NK-92 (cell line): ENCODE results near the gene MKRN2OS.

Experiments used
- DNase-seq: peaks from one replicate; lab custom pipeline; 2025; ENCODE audit not compliant: unreplicated experiment; lab: John Stamatoyannopoulos, UW

MKRN2OS gene

DNA sequence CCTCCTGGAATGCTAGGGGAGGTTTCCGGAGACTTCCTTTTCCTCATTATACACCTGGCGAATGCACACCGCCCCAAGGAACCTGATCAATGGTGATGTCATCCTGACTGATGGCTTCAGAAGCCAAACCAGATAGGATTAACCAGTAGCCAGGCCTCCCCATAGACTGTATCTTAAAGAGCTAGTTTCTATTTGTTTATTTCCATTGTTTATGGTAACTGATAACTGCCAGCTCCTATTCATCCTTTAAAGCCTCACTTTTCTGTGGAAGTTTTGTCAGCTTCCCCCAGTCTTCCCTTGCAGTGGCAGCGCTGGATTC lies at the start of gene MKRN2OS:
Gene MKRN2OS, minus strand, starts transcription at position 27 of the 319 bp plus-strand sequence. CDS start 35 bp downstream, outside the sequence.
- DNase-seq: no peak

DNA sequence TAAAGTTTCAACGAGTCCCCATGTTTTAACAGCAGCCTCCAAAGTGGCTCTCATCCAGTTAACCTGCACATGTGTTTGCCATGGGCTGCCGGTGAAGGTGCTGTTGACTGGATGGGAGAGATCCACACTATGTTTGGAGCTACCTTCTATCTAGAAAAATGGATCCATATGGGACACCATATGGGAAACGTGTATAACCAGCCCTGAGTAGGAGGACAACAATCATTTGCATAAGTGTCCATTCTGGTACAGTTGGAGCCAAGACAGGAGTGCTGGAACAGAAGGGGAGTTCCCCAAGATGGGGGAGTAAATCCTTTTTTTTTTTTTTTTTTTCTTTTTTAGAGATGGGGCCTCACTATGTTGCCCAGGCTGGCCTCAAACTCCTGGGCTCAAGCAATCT lies 48.2 kb upstream of the MKRN2OS start:
- DNase-seq: no peak

- DNase-seq: no peak
Measured at GRCh38 chr3:12591997-12592715, 46.9 kb upstream of the MKRN2OS start.

- no peak for DNase-seq
Measured at GRCh38 chr3:12591456-12591855, 46.2 kb upstream of the MKRN2OS start.

DNA sequence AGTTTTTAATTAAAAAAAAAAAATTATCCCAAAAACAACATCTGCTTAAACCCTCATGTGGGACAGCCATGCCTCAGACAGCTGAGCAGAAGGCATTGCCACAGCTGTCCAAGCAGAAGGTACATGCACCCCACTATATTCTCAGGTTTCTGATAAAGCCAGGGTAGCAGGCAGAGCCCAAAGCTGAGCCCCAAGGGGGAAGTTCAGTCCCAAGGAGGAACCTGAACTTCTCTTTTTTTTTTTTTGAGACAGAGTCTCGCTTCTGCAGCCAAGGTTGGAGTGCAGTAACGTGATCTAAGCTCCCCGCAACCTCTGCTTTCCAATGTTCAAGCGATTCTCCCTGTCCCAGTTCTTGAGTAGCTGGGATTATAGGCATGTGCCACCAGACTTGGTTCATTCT lies 44.8 kb upstream of the MKRN2OS start:
- DNase-seq: no peak

DNA sequence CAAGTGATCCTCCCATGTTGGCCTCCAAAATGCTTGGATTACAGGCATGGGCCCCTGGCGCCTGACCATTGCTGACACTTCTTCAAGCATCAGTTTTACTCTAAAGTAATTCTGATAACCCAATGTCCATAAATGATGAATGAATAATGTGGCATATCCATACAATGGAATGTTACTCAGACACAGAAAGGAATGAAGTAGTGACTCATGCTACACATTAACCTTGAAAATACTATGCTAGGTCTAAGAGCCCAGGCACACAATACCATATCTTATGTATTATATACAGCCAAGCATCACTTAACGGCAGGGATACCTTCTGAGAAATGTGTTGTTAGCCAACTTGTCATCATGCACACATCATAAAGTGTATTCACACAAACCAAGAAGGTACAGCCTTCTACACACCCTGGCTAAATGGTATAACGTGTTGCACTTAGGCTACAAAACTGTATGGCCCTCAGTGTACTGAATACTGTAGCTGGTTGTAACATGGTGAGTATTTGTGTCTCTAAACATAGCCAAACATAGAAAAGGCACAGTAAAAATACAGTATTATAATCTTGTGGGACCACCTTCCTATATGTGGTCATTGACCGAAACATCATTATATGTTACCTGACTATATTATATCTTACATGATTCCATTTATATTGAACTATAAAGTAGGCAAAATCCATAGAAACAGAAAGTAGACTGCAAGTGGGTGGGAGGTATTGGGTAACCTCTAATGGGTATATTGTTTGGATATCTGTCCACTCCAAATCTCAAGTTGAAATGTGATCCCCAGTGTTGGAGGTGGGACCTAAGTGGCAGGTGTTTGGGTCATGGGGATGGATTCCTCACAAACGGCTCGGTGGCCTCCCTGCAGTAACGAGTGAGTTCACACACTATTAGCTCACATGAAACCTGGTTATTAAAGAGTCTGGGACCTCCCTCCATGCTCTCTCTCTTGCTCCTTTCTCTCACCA lies 43.0 kb upstream of the MKRN2OS start:
- no peak for DNase-seq

- no peak for DNase-seq
Measured at GRCh38 chr3:12586403-12586802, 41.1 kb upstream of the MKRN2OS start.

DNA sequence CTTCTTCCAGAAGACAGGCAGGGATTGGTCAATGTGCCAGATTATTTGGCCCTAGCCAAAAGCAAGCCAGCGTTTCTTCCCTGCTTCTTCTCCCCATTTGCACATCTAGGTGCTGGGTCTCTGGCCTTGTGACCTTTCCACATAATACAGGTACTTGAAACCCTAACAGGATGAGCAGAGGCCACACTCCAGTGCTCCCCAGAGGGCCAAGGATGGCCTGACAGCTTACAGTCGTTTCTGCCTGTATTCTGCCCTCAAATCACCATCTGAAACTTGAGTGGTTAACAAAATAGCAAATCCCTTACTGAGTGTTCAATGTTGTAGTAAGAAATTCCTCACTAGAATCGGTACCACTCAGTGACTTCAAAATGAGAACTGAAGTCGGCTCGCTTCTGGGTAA lies 40.7 kb upstream of the MKRN2OS start:
- no peak for DNase-seq

- no peak for DNase-seq
Measured at GRCh38 chr3:12585181-12585580, 39.9 kb upstream of the MKRN2OS start.

- no peak for DNase-seq
Measured at GRCh38 chr3:12584083-12584482, 38.8 kb upstream of the MKRN2OS start.

- no peak for DNase-seq
Measured at GRCh38 chr3:12583280-12583679, 38.0 kb upstream of the MKRN2OS start.

- DNase-seq: no peak
Measured at GRCh38 chr3:12582730-12583129, 37.4 kb upstream of the MKRN2OS start.

GRCh38 chr3:12579905-12580304 lies 34.6 kb upstream of the MKRN2OS start:
- no peak for DNase-seq

- DNase-seq: no peak
Measured at GRCh38 chr3:12579456-12579855, 34.2 kb upstream of the MKRN2OS start.

- DNase-seq: no peak
Measured at GRCh38 chr3:12578742-12579141, 33.4 kb upstream of the MKRN2OS start.

DNA sequence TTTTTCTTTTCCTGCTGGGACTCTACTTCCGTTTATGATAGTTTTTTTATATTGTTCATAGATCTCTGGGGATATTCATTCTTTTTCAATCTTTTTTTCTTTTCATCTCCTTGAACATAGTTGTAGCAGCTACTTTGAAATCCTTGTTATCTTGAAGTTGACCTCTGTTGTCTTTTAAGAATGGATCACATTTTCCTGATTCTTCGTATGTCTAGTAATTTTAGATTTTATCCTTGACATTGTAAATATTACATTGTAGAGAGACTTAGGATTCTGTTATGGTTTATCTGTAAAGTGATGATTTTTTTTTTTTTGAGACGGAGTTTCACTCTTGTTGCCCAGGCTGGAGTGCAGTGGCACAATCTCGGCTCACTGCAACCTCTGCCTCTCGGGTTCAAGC lies 32.1 kb upstream of the MKRN2OS start:
- DNase-seq: no peak

DNA sequence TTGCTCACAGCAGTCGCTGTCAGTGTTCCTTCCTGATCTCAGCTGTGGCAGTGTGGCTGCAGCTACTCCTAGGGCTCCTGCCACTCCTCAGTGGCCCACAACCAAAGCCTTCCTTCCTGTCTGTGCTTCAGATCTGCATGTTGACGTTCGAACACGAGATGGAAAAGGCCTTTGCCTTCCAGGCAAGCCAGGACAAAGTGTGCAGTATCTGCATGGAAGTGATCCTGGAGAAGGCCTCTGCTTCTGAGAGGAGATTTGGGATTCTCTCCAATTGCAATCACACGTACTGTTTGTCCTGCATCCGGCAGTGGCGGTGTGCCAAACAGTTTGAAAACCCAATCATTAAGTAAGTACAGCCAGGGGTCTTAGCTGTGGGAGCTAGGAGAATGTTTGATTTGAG lies 29.4 kb upstream of the MKRN2OS start:
- no peak for DNase-seq

GRCh38 chr3:12574131-12574530 lies 28.8 kb upstream of the MKRN2OS start:
- DNase-seq: no peak

DNA sequence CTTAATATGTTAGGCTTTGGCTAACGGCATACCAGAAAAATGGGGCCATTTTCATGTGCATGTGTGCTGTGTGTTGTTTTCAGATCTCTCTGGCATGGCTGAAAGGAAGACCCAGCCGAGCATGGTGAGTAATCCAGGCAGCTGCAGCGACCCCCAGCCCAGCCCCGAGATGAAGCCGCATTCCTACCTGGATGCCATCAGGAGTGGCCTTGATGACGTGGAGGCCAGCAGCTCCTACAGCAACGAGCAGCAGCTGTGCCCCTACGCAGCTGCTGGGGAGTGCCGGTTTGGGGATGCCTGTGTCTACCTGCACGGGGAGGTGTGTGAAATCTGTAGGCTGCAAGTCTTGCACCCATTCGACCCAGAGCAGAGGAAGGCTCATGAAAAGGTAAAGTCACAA lies 26.7 kb upstream of the MKRN2OS start:
- no peak for DNase-seq

GRCh38 chr3:12569836-12570235 lies 24.5 kb upstream of the MKRN2OS start:
- DNase-seq: no peak

DNA sequence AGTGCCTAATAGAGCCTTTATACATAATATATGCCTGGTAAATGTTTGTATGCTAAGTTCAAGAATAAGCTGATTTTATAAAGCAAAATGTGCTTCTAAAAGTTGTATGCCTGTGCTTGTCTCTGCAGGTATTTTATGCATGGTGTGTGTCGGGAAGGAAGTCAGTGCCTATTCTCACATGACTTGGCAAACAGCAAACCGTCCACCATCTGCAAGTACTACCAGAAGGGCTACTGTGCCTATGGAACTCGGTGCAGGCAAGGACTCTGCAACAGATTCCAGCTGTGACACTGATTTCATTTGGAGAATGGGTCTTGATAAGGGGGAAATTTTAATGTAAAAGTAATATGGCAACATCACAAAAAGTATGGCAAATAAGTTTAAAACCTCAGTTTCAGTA lies 23.4 kb upstream of the MKRN2OS start:
- no peak for DNase-seq

DNA sequence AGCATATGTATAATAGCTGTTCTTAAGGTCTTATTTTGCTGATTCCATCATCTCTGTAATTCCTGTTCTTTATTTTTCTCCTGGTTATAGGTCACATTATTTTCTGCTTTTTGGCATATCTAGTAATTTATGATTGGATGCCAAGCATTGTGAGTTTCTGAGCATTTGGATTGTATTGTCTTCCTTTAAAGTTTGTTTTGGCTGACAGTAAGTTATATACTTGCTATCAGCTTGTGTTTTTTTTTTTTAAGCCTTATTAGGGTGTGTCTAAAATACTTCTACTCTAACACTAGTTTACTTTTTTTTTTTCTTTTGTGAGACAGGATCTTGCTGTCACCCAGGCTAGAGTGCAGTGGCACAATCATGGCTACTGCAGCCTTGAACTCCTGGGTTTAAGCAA lies 21.7 kb upstream of the MKRN2OS start:
- no peak for DNase-seq
